Measurements from ENCODE around the gene ANK3.

DNA sequence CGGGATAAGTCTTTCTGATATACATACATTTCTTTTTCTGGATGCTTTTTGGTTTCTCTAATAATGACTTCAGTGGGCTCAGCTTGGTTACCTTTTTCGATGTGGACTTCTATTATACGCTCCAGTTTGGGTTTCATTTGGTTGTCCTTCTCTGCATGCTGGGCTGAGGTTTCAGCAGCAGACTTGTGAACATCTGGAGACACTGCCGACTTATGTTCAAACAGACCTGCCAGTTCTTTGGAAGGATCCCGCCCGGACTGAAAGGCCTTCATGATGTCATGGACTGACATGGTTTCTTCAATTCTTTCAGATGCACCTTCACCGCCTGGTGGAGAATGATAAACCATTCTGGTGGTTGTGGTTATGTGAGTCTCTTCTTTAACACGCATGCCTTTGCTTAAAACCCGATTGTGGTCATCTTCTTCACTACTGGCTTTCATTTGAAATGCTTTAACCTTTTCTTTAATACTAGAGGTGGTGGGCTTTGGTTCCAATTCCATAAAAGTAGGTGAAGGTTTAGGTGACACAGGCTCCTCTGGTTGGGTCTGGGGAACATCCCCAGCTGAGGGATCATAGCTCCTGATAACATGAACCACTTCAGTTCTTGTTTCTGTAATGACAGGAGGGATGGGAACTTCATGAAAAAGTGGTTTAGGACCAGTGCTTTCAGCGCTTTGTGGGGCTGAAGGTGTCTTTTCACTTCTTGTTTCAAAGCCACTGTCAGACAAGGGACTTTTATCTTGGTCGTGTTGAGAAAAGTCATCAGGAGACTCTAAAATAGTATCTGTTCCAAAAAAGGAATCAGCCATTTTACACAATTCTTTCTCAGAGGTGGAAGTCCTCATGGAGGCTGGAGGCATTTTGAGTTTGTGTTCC, 315.7 kb downstream of the ANK3 start:
- TF ChIP-seq, protein P1, sequence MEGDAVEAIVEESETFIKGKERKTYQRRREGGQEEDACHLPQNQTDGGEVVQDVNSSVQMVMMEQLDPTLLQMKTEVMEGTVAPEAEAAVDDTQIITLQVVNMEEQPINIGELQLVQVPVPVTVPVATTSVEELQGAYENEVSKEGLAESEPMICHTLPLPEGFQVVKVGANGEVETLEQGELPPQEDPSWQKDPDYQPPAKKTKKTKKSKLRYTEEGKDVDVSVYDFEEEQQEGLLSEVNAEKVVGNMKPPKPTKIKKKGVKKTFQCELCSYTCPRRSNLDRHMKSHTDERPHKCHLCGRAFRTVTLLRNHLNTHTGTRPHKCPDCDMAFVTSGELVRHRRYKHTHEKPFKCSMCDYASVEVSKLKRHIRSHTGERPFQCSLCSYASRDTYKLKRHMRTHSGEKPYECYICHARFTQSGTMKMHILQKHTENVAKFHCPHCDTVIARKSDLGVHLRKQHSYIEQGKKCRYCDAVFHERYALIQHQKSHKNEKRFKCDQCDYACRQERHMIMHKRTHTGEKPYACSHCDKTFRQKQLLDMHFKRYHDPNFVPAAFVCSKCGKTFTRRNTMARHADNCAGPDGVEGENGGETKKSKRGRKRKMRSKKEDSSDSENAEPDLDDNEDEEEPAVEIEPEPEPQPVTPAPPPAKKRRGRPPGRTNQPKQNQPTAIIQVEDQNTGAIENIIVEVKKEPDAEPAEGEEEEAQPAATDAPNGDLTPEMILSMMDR (IDR thresholded peaks at IDR 0.05), result no peak
- TF ChIP-seq POLR2A (IDR thresholded peaks at IDR 0.05) (no peak), POLR2AphosphoS5 (IDR thresholded peaks at IDR 0.05) (no peak)
